AG04449 (cell line): ENCODE results near the gene DIAPH3.

Experiments
- CTCF ChIA-PET: fragments of 350-600 bp; formaldehyde crosslinking; extraction: SDS; loops from one replicate; lab custom pipeline; 2021; ENCODE audit warnings: antibody characterized with exemption; lab: Yijun Ruan, JAX
- POLR2A ChIA-PET: fragments of 400-600, 350-600 bp; formaldehyde crosslinking; extraction: SDS; loops from one replicate; lab custom pipeline; 2020; ENCODE audit warnings: antibody characterized with exemption, inconsistent platforms; lab: Yijun Ruan, JAX
- DNase-seq: peaks from one replicate; pipeline ENCODE4 v3.0.0-alpha.2; 2010; ENCODE audit warnings: low read depth, low spot score
- H3K4me3 ChIP-seq: 2 replicates; pipeline ENCODE4 v1.5.1; 2011; ENCODE audit warnings: low read depth, mild to moderate bottlenecking, control low read depth, low read length
- CTCF ChIP-seq: IDR thresholded peaks from one replicate; pipeline ENCODE4 v1.5.1; 2011; ENCODE audit warnings: mild to moderate bottlenecking, moderate library complexity, low read length, control low read depth, inconsistent platforms; ENCODE audit not compliant: insufficient read depth; ENCODE audit errors: missing control alignments

The DIAPH3 gene

DNA sequence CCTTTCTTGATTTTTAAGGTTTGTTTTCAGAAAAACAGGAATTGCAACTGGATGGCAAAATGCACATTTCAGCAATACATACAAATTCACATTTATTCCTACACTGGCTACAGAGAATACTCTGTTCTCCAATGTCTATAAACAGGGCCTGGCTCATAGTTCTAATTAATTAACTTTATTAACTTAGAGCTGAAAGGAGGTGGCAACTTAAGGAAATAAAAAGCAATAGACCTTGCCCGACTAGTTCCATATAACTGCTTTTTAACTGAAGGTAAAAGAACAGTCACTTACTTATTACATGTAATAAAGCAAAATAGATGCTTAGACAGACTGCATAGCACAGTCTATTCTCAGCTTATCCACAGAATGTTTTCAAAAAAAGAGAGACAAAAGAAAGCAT, 498.5 kb downstream of the DIAPH3 start:
- no peak for DNase-seq
- POLR2A ChIA-PET = no interaction called here
- no peak overlapping the region for H3K4me3 ChIP-seq
- no peak for TF ChIP-seq CTCF
- CTCF ChIA-PET = interaction anchor here (0.8 to 2.3 kb wide), 2 partner anchors 16 to 274 kb away, joined by 4 to 6 read pairs; no protein-coding TSS in a partner anchor

- ChIA-PET POLR2A (no interaction called here), CTCF (interaction anchor here (0.8 to 2.3 kb wide), 2 partner anchors 17 to 273 kb away, joined by 4 to 6 read pairs; no protein-coding TSS in a partner anchor)
- DNase-seq = no peak
- no peak overlapping the region for H3K4me3 ChIP-seq
- TF ChIP-seq CTCF = no peak
These were observed 499.1 kb downstream of the DIAPH3 start for GRCh38 chr13:59664586-59664985.

DNA sequence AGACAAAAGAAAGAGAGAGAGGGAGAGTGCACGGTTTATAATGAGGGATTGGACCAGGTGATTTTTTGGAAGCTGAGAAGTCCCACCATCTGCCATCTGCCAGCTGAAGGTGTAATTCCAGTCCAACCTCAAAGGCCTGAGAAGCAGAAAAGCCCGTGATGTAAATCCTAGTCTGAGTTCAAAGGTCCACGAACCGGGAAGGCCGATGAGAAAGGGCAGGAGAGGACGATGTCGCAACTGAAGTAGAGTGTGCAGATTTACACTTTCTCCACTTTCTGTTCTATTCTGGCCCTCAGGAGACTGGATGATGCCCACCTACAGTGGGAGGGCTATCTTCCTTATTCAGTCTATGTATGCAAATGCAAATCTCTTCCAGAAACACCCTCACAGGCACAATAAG, 500.0 kb downstream of the DIAPH3 start:
- no peak overlapping the region for H3K4me3 ChIP-seq
- TF ChIP-seq CTCF = no peak
- ChIA-PET CTCF (no interaction called here), POLR2A (no interaction called here)
- no peak for DNase-seq

- TF ChIP-seq CTCF = no peak
- ChIA-PET POLR2A (no interaction called here), CTCF (interaction anchor here (2.5 to 2.6 kb wide), 2 partner anchors 17 to 21 kb away, joined by 8 to 9 read pairs; no protein-coding TSS in a partner anchor)
- H3K4me3 ChIP-seq = no peak overlapping the region
- no peak for DNase-seq
These were observed 503.1 kb downstream of the DIAPH3 start for GRCh38 chr13:59660582-59660981.

DNA sequence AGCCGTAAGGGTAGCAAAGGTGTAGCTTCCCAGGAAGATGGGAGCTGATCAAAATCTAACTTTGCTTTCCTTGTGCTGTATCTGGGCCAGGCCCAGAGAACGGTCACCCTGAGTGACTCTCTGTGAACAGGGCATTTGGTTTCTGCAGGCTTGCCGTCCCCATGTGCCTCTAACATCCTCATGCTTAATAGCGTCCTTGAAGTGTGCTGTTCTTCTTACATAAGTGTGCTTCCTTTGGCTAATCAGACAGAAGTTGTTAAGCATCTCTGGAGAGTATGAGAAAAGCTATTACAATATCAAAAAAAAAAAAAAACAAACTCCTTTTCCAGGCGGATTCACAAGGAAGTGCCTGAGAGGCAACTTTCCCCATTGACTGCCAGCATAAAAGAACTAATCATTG, 503.7 kb downstream of the DIAPH3 start:
- no peak for DNase-seq
- ChIA-PET CTCF (no interaction called here), POLR2A (no interaction called here)
- H3K4me3 ChIP-seq = no peak overlapping the region
- no peak for TF ChIP-seq CTCF

DNA sequence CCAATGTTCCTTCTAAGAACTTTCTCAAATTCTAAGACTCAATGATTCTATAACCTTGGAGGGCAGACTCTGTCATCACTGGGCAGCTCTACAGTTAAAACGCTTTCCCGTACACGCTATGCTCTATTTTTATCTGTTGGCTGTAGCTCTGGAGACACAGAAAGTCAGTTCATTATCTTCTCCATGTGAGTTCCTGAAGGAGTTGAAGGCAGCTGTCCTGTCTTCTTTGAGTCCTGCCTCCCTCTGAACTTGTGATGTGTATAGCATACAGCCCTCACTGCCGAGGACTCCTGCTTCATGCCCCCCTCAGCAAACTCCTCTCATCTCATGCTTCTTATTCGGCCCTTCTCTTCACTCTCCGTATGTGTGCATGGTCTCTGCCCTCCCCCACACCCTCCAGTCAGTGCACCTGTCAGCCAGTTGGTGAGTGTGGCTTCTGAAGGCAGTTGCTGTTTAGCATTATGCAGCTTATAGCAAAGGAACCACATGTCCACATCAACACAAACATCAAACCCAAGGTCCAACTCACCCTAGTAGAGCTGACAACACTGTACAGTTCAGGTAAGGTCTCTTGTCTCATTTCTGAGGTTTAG, 504.9 kb downstream of the DIAPH3 start:
- no peak for DNase-seq
- TF ChIP-seq CTCF = no peak
- H3K4me3 ChIP-seq = no peak overlapping the region
- ChIA-PET POLR2A (no interaction called here), CTCF (interaction anchor here (1.4 kb wide), 1 partner anchor 267 kb away, joined by 4 read pairs; no protein-coding TSS in a partner anchor)
